WTC11 (cell line): ENCODE data around the gene PITPNC1. TPM values are rescaled to one million over a fixed set of nuclear protein-coding genes. Genes with fewer than 3 reads are reported as not detected.

ENCODE experiments used
- ATAC-seq: fragments of 200-7000 bp; cut with Tn5 transposase; 2 replicates; pipeline ENCODE4 v1.10.0; 2021; ENCODE audit warnings: mild to moderate bottlenecking, moderate library complexity
- CTCF ChIA-PET: fragments of 300-600 bp; sonication (Branson Sonifier 250); formaldehyde crosslinking; loops from one replicate; lab custom pipeline; 2021; ENCODE audit warnings: antibody characterized with exemption; lab: Charles Lee
- POLR2A ChIA-PET: fragments of 350-600 bp; sonication (Branson Sonifier 250); formaldehyde crosslinking; loops from one replicate; lab custom pipeline; 2021; ENCODE audit warnings: antibody characterized with exemption; lab: Charles Lee
- DNase-seq: peaks from one replicate; pipeline ENCODE4 v3.0.0; 2021; ENCODE audit warnings: low spot score
- H3K27ac Mint-ChIP-seq: 2 replicates; pipeline ENCODE4 v1.8.0; 2021; ENCODE audit warnings: mixed read lengths
- H3K27me3 Mint-ChIP-seq: 2 replicates; pipeline ENCODE4 v1.8.0; 2021; ENCODE audit warnings: low read depth, mild to moderate bottlenecking, moderate library complexity, mixed read lengths
- H3K36me3 Mint-ChIP-seq: 2 replicates; pipeline ENCODE4 v1.8.0; 2021; ENCODE audit warnings: mixed read lengths
- H3K4me1 Mint-ChIP-seq: 2 replicates; pipeline ENCODE4 v1.8.0; 2022; ENCODE audit warnings: mixed read lengths
- H3K4me3 Mint-ChIP-seq: 2 replicates; pipeline ENCODE4 v1.8.0; 2021; ENCODE audit warnings: mild to moderate bottlenecking, moderate library complexity, mixed read lengths
- H3K9me3 Mint-ChIP-seq: 2 replicates; pipeline ENCODE4 v1.8.0; 2021; ENCODE audit warnings: mixed read lengths
- CREM ChIP-seq: sonication (generic); formaldehyde crosslinking; IDR thresholded peaks from 2 replicates; pipeline ENCODE4 v1.8.1; 2022; ENCODE audit warnings: mild to moderate bottlenecking, missing genetic modification reagents, moderate library complexity
- ELF4 ChIP-seq: sonication (generic); formaldehyde crosslinking; IDR thresholded peaks from 2 replicates; pipeline ENCODE4 v1.8.1; 2022; ENCODE audit warnings: low read depth, mild to moderate bottlenecking, moderate library complexity, missing genetic modification reagents
- FOXJ3 ChIP-seq: sonication (generic); formaldehyde crosslinking; IDR thresholded peaks from 2 replicates; pipeline ENCODE4 v1.9.0; 2021; ENCODE audit warnings: missing genetic modification reagents, mild to moderate bottlenecking, borderline replicate concordance
- FOXK1 ChIP-seq: sonication (generic); formaldehyde crosslinking; IDR thresholded peaks from 2 replicates; pipeline ENCODE4 v1.8.0; 2022; ENCODE audit warnings: mild to moderate bottlenecking, moderate library complexity, missing genetic modification reagents
- KAT7 ChIP-seq: sonication (generic); formaldehyde crosslinking; IDR thresholded peaks from 2 replicates; pipeline ENCODE4 v1.8.1; 2023; ENCODE audit warnings: missing genetic modification reagents, mild to moderate bottlenecking, borderline replicate concordance
- NFYB ChIP-seq: sonication (generic); formaldehyde crosslinking; conservative IDR thresholded peaks from 2 replicates; pipeline ENCODE4 v1.8.0; 2022; ENCODE audit warnings: low read depth, missing genetic modification reagents
- RELA ChIP-seq: sonication (generic); formaldehyde crosslinking; IDR thresholded peaks from 2 replicates; pipeline ENCODE4 v1.8.1; 2022; ENCODE audit warnings: missing genetic modification reagents, mild to moderate bottlenecking, borderline replicate concordance
- SOX15 ChIP-seq: fragments of 250-450 bp; sonication (Bioruptor Pico); IDR thresholded peaks from 2 replicates; pipeline ENCODE4 v1.9.0; 2021; ENCODE audit warnings: mild to moderate bottlenecking
- TEAD4 ChIP-seq: sonication (generic); formaldehyde crosslinking; IDR thresholded peaks from 2 replicates; pipeline ENCODE4 v1.8.0; 2022; ENCODE audit warnings: mild to moderate bottlenecking, missing genetic modification reagents
- ZNF121 ChIP-seq: sonication (generic); formaldehyde crosslinking; IDR thresholded peaks from 2 replicates; pipeline ENCODE4 v1.8.0; 2023; ENCODE audit warnings: missing genetic modification reagents
- ZNF138 ChIP-seq: sonication (generic); formaldehyde crosslinking; conservative IDR thresholded peaks from 2 replicates; pipeline ENCODE4 v1.8.1; 2022; ENCODE audit warnings: mild to moderate bottlenecking, moderate library complexity, missing genetic modification reagents
- ZNF219 ChIP-seq: sonication (generic); formaldehyde crosslinking; IDR thresholded peaks from 2 replicates; pipeline ENCODE4 v1.8.0; 2023; ENCODE audit warnings: missing genetic modification reagents, mild to moderate bottlenecking, borderline replicate concordance
- ZNF232 ChIP-seq: sonication (generic); formaldehyde crosslinking; IDR thresholded peaks from 2 replicates; pipeline ENCODE4 v1.8.0; 2022; ENCODE audit warnings: mild to moderate bottlenecking, missing genetic modification reagents
- total RNA-seq: library from RNA; stranded (reverse); gene quantifications from 3 replicates; pipeline ENCODE4 v1.2.3, GENCODE V29; 2021
- TF ChIP-seq, protein P1 (sequence below): sonication (generic); formaldehyde crosslinking; IDR thresholded peaks from 2 replicates; pipeline ENCODE4 v1.8.1; 2023; ENCODE audit warnings: mild to moderate bottlenecking, missing genetic modification reagents, moderate library complexity
- TF ChIP-seq, protein P2 (sequence below): fragments of 250-450 bp; sonication (Bioruptor Pico); IDR thresholded peaks from 2 replicates; pipeline ENCODE4 v1.9.0; 2021; ENCODE audit warnings: moderate library complexity, mild to moderate bottlenecking, inconsistent platforms, borderline replicate concordance
- TF ChIP-seq, protein P3 (sequence below): fragments of 250-450 bp; sonication (Bioruptor Pico); IDR thresholded peaks from 2 replicates; pipeline ENCODE4 v1.9.0; 2021; ENCODE audit warnings: mild to moderate bottlenecking
- TF ChIP-seq, protein P4 (sequence below): fragments of 250-450 bp; sonication (Bioruptor Pico); conservative IDR thresholded peaks from 2 replicates; pipeline ENCODE4 v1.9.0; 2021; ENCODE audit warnings: mild to moderate bottlenecking

Gene PITPNC1
- total RNA-seq, 1 experiment from 2014 or later: 39.8 TPM

DNA sequence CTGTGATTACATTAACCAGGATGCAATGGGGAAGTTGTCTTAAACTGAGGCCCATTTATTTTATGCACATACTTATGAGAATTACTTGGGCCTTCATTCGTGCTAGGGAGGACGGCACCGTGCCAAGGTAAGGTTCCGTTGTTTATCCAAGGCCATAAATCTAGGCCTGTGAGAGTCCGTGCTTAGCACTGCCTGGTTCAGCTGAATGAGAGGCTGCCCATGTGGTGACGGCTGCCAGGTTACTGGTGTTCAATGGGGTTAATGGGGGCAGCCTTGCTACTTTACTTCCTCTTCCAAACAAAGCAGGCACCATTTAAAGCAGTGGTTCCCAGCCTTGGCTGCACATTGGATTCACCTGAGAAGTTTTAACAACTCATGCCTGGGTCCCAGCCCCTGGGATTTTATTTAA is 205.6 kb downstream of the PITPNC1 start:
- ChIA-PET CTCF (interaction anchor here (0.6 to 1.5 kb wide), 2 partner anchors 20 to 59 kb away, joined by 3 to 7 read pairs; no protein-coding TSS in a partner anchor), POLR2A (no interaction called here)
- H3K4me3 Mint-ChIP-seq: no peak overlapping the region
- H3K9me3 Mint-ChIP-seq: peaks cover 23% of the 10 kb centered on the region
- H3K36me3 Mint-ChIP-seq: peaks cover 35% of the 10 kb centered on the region
- TF ChIP-seq ZNF121 (CRISPR knock-in tag) (no peak), FOXK1 (CRISPR knock-in tag) (no peak), SOX15 (CRISPR knock-in tag) (no peak), ZNF138 (CRISPR knock-in tag) (no peak), TEAD4 (no peak), ELF4 (no peak), RELA (CRISPR knock-in tag) (no peak), KAT7 (CRISPR knock-in tag) (no peak), CREM (CRISPR knock-in tag) (no peak), ZNF232 (CRISPR knock-in tag) (no peak)
- TF ChIP-seq, protein P1, sequence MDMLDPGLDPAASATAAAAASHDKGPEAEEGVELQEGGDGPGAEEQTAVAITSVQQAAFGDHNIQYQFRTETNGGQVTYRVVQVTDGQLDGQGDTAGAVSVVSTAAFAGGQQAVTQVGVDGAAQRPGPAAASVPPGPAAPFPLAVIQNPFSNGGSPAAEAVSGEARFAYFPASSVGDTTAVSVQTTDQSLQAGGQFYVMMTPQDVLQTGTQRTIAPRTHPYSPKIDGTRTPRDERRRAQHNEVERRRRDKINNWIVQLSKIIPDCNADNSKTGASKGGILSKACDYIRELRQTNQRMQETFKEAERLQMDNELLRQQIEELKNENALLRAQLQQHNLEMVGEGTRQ (CRISPR knock-in tag): no peak
- TF ChIP-seq, protein P2, sequence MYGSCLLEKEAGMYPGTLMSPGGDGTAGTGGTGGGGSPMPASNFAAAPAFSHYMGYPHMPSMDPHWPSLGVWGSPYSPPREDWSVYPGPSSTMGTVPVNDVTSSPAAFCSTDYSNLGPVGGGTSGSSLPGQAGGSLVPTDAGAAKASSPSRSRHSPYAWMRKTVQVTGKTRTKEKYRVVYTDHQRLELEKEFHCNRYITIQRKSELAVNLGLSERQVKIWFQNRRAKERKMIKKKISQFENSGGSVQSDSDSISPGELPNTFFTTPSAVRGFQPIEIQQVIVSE: no peak
- no peak for ATAC-seq
- peaks cover 18% of the 10 kb centered on the region for H3K4me1 Mint-ChIP-seq
- 0 out of 2 replicates have a peak overlapping the region, but pooled peaks have one; percentile 7 for H3K27ac Mint-ChIP-seq
- no peak for DNase-seq
- H3K27me3 Mint-ChIP-seq: no peaks in the 10 kb centered on the region

DNA sequence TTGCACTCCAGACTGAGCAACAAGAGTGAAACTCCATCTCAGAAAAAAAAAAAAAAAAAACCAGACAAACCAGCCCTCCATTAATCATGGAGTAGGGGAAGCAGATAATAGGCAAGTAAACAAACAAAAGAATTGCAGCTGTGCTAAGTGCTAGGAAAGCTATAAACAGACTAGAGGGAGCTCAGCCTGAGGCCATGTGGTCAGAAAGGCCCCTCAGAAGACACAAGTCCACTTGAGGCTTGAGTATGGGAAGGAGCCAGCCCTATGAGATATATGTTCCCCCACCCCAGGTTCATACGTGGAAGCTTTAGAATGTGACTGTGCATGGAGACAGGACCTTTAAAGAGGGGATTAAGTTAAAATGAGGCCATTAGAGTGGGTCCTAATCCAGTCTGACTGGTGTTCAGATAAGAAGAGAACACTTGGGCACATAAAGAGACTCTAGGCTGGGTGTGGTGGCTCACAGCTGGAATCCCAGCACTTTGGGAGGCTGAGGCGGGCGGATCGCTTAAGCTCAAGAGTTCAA is 208.1 kb downstream of the PITPNC1 start:
- TF ChIP-seq, protein P3, sequence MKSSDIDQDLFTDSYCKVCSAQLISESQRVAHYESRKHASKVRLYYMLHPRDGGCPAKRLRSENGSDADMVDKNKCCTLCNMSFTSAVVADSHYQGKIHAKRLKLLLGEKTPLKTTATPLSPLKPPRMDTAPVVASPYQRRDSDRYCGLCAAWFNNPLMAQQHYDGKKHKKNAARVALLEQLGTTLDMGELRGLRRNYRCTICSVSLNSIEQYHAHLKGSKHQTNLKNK (CRISPR knock-in tag): no peak
- TF ChIP-seq CREM (CRISPR knock-in tag) (no peak), FOXJ3 (CRISPR knock-in tag) (no peak)
- no peak for DNase-seq
- Mint-ChIP-seq H3K27me3 (no peaks in the 10 kb centered on the region), H3K36me3 (peaks cover 28% of the 10 kb centered on the region), H3K9me3 (peaks cover 23% of the 10 kb centered on the region), H3K27ac (no peak overlapping the region), H3K4me1 (peaks cover 22% of the 10 kb centered on the region), H3K4me3 (no peak overlapping the region)
- ATAC-seq: no peak
- POLR2A ChIA-PET: no interaction called here
- CTCF ChIA-PET: interaction anchor here (1.2 kb wide), 1 partner anchor 18 kb away, joined by 4 read pairs; no protein-coding TSS in a partner anchor

DNA sequence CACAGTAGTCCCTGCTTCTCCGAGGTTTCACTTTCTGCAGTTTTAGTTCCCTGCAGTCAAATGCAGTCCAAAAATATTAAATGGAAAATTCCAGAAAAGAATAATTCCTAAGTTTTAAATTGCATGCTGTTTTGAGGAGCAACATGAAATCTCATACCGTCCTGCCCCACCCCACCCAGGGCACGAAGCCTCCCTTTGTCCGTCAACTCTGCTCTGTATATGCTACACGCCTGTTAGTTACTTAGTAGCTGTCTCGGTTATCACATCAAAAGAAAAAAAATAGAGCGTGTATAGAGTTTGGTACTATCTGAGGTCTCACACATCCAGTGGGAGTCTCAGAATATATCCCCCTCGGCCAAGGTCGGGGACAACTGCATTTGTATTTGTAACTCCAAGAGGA is 211.2 kb downstream of the PITPNC1 start:
- peaks cover 33% of the 10 kb centered on the region for H3K9me3 Mint-ChIP-seq
- peaks cover 22% of the 10 kb centered on the region for H3K4me1 Mint-ChIP-seq
- ATAC-seq (no peak), DNase-seq (no peak)
- peaks cover 38% of the 10 kb centered on the region for H3K36me3 Mint-ChIP-seq
- H3K4me3 Mint-ChIP-seq: no peak overlapping the region
- CTCF ChIA-PET: interaction anchor here (1.6 kb wide), 1 partner anchor 15 kb away, joined by 5 read pairs; no protein-coding TSS in a partner anchor
- H3K27ac Mint-ChIP-seq: peak overlapping the region; percentile 73
- TF ChIP-seq NFYB (no peak), ZNF219 (CRISPR knock-in tag) (no peak)
- TF ChIP-seq, protein P4, sequence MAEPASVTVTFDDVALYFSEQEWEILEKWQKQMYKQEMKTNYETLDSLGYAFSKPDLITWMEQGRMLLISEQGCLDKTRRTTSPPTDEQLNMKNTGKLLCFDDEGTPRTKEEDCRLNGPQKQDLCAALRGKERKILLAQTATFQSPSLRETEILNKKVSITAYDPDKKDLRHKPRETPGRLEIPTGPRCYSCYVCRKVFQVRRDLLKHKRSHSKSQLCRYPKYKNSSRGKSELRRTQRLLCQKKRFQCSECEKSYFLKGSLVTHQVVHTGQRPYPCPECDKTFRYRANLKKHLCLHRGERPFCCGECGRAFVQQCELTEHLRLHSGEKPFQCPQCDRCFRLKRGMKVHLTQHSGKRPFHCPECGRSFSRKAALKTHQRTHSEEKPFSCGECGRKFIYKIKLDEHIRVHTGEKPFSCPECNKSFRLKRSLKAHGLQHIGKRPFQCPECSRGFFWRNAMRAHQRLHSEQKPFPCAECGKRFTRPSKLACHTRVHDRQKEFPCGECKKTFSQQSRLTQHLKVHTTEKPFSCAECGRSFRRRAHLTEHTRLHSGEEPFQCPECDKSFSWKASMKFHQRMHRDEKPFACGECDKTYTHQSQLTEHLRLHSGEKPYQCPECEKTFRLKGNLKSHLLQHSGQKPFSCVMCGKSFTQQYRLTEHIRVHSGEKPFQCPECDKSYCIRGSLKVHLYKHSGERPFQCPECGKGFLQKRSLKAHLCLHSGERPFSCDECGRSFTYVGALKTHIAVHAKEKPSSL (CRISPR knock-in tag): no peak
- TF ChIP-seq, all 79 proteins: peak for 0
- POLR2A ChIA-PET: no interaction called here
- H3K27me3 Mint-ChIP-seq: no peaks in the 10 kb centered on the region
